ENCODE results near the gene FARS2.

DNA sequence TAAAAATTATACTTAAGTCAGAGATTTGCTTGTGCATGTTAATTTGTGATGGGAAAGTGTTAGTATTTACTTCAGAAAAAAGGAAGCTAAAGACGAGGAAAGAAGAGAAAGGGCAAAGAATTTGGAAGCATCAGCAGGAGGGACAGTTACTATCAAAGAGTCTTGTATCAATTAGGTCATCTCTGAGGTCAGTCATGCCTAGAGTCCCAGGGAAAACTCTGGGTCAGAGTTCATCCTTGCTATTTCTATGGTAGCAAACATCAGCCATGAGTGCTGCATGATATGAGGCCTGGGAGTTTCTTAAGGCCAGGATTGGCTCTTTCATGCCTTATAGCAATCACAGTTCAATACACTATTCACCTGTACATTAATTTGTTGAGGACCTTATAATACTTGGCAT is 292.9 kb downstream of the FARS2 start:
- TF ChIP-seq, protein P1, sequence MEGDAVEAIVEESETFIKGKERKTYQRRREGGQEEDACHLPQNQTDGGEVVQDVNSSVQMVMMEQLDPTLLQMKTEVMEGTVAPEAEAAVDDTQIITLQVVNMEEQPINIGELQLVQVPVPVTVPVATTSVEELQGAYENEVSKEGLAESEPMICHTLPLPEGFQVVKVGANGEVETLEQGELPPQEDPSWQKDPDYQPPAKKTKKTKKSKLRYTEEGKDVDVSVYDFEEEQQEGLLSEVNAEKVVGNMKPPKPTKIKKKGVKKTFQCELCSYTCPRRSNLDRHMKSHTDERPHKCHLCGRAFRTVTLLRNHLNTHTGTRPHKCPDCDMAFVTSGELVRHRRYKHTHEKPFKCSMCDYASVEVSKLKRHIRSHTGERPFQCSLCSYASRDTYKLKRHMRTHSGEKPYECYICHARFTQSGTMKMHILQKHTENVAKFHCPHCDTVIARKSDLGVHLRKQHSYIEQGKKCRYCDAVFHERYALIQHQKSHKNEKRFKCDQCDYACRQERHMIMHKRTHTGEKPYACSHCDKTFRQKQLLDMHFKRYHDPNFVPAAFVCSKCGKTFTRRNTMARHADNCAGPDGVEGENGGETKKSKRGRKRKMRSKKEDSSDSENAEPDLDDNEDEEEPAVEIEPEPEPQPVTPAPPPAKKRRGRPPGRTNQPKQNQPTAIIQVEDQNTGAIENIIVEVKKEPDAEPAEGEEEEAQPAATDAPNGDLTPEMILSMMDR (IDR thresholded peaks at IDR 0.05): no peak
- TF ChIP-seq POLR2A (IDR thresholded peaks at IDR 0.05) (no peak), POLR2AphosphoS5 (IDR thresholded peaks at IDR 0.05; ENCODE audit: insufficient read depth in 1 of 2, low read depth in 1 of 2) (no peak)

Measured in vagina (tissue), 2 donors.